Peyer's patch (tissue), 4 donors: ENCODE measurements around the gene FOXE3. TPM values are rescaled to one million over a fixed set of nuclear protein-coding genes. Genes with fewer than 3 reads are reported as not detected.

Experiments used
- DNase-seq, 3 donors: peaks; one replicate each; pipeline ENCODE4 v3.0.0-alpha.2; 2017 to 2019
- H3K27ac ChIP-seq, 4 donors: fragments of 200-600 bp; sonication (generic); one replicate each; pipeline ENCODE4 v1.5.1; 2016 to 2019
- H3K27me3 ChIP-seq, 2 donors: fragments of 200-600 bp; sonication (generic); one replicate each; pipeline ENCODE4 v1.5.1; 2019
- H3K36me3 ChIP-seq, 3 donors: fragments of 200-600 bp; sonication (generic); one replicate each; pipeline ENCODE4 v1.5.1; 2016 to 2019
- H3K4me1 ChIP-seq, 4 donors: fragments of 200-600 bp; sonication (generic); one replicate each; pipeline ENCODE4 v1.5.1; 2016 to 2019
- H3K4me3 ChIP-seq, 4 donors: fragments of 200-600 bp; sonication (generic); 1 replicate in 3 of 4; 2 replicates in 1 of 4; pipeline ENCODE4 v1.5.1; 2016 to 2019; ENCODE audit warnings: mild to moderate bottlenecking in 1 of 4
- H3K9me3 ChIP-seq, 4 donors: fragments of 200-600 bp; sonication (generic); one replicate each; pipeline ENCODE4 v1.5.1; 2016 to 2019; ENCODE audit warnings: mild to moderate bottlenecking in 1 of 4
- POLR2A ChIP-seq, 2 donors: fragments of 450-650 bp; IDR thresholded peaks; one replicate each; pipeline ENCODE4 v1.5.1; 2017; ENCODE audit warnings: antibody characterized with exemption in 2 of 2, mild to moderate bottlenecking in 2 of 2, moderate library complexity in 2 of 2
- total RNA-seq, 4 donors: library from RNA; depleted of rRNA; stranded (reverse); fragments of >200 nt; gene quantifications; one replicate each; pipeline ENCODE4 v1.1.0, GENCODE V29; 2016
- TF ChIP-seq, protein P1 (sequence below), 6 experiments: fragments of 450-650 bp in 4 of 6; fragments of 200-600 bp in 2 of 6; sonication (generic) in 1 of 6; IDR thresholded peaks; one replicate each; pipeline ENCODE4 v1.5.1; 2017 to 2019; ENCODE audit warnings: antibody characterized with exemption in 6 of 6, mild to moderate bottlenecking in 3 of 6, moderate library complexity in 1 of 6

The FOXE3 gene
- total RNA-seq, 4 donors from 2014 or later: not detected

DNA sequence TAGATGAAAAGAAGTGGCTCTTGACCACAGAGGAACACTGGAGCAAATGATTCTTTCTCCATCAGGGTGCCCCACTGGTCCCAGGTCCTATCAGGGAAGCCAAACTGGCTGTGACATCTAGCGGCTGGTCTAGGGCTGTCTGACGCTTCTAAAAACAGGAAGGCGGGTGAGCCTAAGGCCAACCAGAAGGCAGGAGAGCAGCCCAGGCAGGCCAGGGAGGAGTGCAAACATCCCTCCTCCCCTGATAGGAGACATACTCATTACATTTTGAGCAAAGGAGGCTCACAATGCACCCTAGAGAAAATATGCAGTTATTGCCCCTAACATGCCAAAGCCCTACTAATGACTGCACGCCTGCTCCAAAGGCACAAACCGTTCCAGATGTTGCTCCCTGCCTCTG lies 10.4 kb upstream of the FOXE3 start:
- Histone ChIP-seq H3K27ac (no peak overlapping the region), H3K36me3 (no peaks in the 10 kb centered on the region), H3K27me3 (no peaks in the 10 kb centered on the region), H3K4me3 (no peak overlapping the region), H3K4me1 (no peaks in the 10 kb centered on the region), H3K9me3 (no peaks in the 10 kb centered on the region)
- no peak for DNase-seq
- no peak for TF ChIP-seq POLR2A (IDR thresholded peaks at IDR 0.05)
- TF ChIP-seq, protein P1, sequence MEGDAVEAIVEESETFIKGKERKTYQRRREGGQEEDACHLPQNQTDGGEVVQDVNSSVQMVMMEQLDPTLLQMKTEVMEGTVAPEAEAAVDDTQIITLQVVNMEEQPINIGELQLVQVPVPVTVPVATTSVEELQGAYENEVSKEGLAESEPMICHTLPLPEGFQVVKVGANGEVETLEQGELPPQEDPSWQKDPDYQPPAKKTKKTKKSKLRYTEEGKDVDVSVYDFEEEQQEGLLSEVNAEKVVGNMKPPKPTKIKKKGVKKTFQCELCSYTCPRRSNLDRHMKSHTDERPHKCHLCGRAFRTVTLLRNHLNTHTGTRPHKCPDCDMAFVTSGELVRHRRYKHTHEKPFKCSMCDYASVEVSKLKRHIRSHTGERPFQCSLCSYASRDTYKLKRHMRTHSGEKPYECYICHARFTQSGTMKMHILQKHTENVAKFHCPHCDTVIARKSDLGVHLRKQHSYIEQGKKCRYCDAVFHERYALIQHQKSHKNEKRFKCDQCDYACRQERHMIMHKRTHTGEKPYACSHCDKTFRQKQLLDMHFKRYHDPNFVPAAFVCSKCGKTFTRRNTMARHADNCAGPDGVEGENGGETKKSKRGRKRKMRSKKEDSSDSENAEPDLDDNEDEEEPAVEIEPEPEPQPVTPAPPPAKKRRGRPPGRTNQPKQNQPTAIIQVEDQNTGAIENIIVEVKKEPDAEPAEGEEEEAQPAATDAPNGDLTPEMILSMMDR (IDR thresholded peaks at IDR 0.05): no peak

DNA sequence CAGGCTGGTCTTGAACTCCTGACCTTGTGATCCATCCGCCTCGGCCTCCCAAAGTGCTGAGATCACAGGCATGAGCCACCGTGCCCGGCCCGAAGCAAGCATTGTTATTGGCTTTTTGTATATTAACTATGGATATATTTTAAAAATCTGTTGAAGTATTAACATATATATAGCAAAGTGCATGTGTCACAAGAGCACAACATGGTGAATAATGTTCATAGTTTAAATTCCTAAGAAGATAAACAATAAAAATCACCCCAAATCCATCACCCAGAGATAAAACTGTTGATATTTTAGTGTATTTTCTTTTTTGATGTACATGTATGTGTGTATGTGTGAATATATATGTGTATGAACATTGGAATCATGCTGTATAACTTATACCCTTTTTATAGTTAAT lies 9.1 kb upstream of the FOXE3 start:
- no peaks in the 10 kb centered on the region for H3K9me3 ChIP-seq
- H3K4me3 ChIP-seq: no peak overlapping the region
- no peaks in the 10 kb centered on the region for H3K4me1 ChIP-seq
- no peak for DNase-seq
- TF ChIP-seq, protein P1 (IDR thresholded peaks at IDR 0.05): no peak
- TF ChIP-seq POLR2A (IDR thresholded peaks at IDR 0.05): no peak
- H3K36me3 ChIP-seq: no peaks in the 10 kb centered on the region
- no peak overlapping the region for H3K27ac ChIP-seq
- H3K27me3 ChIP-seq: no peaks in the 10 kb centered on the region

DNA sequence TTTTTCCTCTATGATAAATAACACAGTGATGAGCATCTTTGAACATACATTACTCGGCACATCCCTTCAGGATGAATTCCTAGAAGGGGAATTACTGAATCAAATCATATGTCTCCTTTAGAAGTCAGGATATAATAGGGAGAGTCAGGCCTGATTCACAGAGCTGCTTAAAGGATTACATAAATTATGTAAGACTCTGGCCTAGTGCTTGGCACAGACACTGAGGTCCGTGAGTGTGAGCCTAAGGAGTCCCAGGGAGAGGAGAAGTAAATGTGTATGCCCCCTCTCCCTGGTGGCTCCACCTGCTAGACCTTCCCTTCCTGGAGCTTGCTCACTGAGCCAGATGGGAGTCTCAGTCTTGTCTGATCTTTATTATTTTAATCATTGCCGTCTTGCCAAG lies 8.6 kb upstream of the FOXE3 start:
- no peaks in the 10 kb centered on the region for H3K4me1 ChIP-seq
- no peak overlapping the region for H3K27ac ChIP-seq
- DNase-seq: no peak
- H3K27me3 ChIP-seq: no peaks in the 10 kb centered on the region
- TF ChIP-seq, protein P1 (IDR thresholded peaks at IDR 0.05): no peak
- no peak overlapping the region for H3K4me3 ChIP-seq
- H3K9me3 ChIP-seq: no peaks in the 10 kb centered on the region
- H3K36me3 ChIP-seq: no peaks in the 10 kb centered on the region

DNA sequence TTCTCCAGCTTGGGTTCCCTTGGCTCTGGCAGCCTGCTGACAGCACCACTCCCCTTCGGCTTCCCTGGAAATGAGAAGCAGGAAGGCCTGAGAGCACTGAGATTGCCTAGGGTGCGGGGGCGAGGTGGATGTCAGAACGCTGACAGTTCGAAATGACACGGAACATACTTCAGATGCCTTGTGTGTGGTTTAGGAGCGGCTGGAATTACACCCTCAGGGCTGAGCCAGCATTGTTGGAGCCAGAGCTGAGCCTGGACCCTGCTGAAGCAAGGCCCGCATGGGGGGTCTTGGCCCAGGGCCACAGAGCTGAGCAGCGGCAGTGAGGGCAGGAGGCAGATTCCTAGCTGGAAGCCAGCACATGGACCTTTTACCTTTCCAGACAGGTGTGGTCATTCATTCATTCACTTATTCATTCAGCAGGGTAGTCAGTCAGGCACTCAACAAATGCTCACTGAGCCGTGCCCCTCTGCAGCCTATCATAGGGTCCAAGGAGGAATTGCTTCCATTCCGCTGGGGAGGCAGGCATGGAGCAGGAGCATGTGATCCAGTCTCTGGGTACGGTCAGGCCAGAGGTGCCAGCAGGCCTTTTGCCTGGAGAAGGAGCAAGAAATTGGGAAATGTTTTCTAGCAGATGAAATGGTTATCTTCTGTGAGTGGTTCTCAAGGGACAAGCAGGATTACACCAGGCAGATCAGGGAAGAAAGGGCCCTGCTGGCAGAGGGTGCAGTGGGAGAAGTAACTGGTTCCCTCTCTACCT lies 6.6 kb upstream of the FOXE3 start:
- H3K27me3 ChIP-seq: no peaks in the 10 kb centered on the region
- no peak overlapping the region for H3K27ac ChIP-seq
- no peak for DNase-seq
- no peaks in the 10 kb centered on the region for H3K9me3 ChIP-seq
- TF ChIP-seq, protein P1 (IDR thresholded peaks at IDR 0.05): no peak
- TF ChIP-seq POLR2A (IDR thresholded peaks at IDR 0.05): no peak
- no peaks in the 10 kb centered on the region for H3K4me1 ChIP-seq
- no peaks in the 10 kb centered on the region for H3K36me3 ChIP-seq
- no peak overlapping the region for H3K4me3 ChIP-seq

DNA sequence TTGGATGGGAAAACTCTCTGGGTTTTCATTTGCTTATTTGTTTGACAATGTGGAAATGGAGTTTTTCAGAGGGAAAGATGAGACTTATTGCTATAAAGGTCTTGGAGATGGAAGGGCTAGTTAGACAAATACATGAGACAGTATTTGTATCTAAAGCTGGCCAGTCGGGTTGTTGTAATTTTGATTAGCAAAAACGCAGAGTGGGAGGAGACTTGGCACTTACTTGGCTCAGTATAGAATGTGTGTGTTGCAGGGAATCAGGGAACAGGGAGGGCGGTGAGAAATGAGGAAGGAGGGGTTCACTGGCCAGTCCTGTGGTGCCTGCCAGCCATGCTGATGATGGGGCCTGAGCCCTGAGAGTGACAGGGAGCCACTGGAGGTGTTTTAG lies 6.0 kb upstream of the FOXE3 start:
- Histone ChIP-seq H3K4me1 (no peaks in the 10 kb centered on the region), H3K4me3 (no peak overlapping the region), H3K27me3 (no peaks in the 10 kb centered on the region), H3K27ac (no peak overlapping the region), H3K9me3 (no peaks in the 10 kb centered on the region), H3K36me3 (no peaks in the 10 kb centered on the region)
- TF ChIP-seq, protein P1 (IDR thresholded peaks at IDR 0.05): no peak
- TF ChIP-seq POLR2A (IDR thresholded peaks at IDR 0.05): no peak
- no peak for DNase-seq
